WTC11 (cell line): ENCODE measurements around the gene MICAL3.

Experiments
- NFE2L1 ChIP-seq: sonication (generic); formaldehyde crosslinking; IDR thresholded peaks from 2 replicates; pipeline ENCODE4 v1.8.1; 2023; ENCODE audit warnings: missing genetic modification reagents
- NR3C1 ChIP-seq: sonication (generic); formaldehyde crosslinking; conservative IDR thresholded peaks from 2 replicates; pipeline ENCODE4 v1.8.1; 2023; ENCODE audit warnings: low read depth, mild to moderate bottlenecking, missing genetic modification reagents
- SMAD4 ChIP-seq: sonication (generic); formaldehyde crosslinking; IDR thresholded peaks from 2 replicates; pipeline ENCODE4 v1.8.0; 2022; ENCODE audit warnings: mild to moderate bottlenecking, missing genetic modification reagents
- TF ChIP-seq, protein P1 (sequence below): sonication (generic); formaldehyde crosslinking; IDR thresholded peaks from 2 replicates; pipeline ENCODE4 v1.8.1; 2023; ENCODE audit warnings: mild to moderate bottlenecking, missing genetic modification reagents
- TF ChIP-seq, protein P2 (sequence below): fragments of 200-600 bp; IDR thresholded peaks from 2 replicates; pipeline ENCODE4 v1.8.0; 2022; ENCODE audit warnings: antibody characterized with exemption
- TF ChIP-seq, protein P3 (sequence below): sonication (generic); formaldehyde crosslinking; IDR thresholded peaks from 2 replicates; pipeline ENCODE4 v1.8.0; 2022; ENCODE audit warnings: mild to moderate bottlenecking, missing genetic modification reagents
- TF ChIP-seq, protein P4 (sequence below): fragments of 250-450 bp; sonication (Bioruptor Pico); IDR thresholded peaks from 2 replicates; pipeline ENCODE4 v1.9.0; 2021; ENCODE audit warnings: moderate library complexity, mild to moderate bottlenecking, inconsistent platforms, borderline replicate concordance
- TF ChIP-seq, protein P5 (sequence below): sonication (generic); formaldehyde crosslinking; IDR thresholded peaks from 2 replicates; pipeline ENCODE4 v1.8.1; 2022; ENCODE audit warnings: low read depth, mild to moderate bottlenecking, moderate library complexity, missing genetic modification reagents, borderline replicate concordance
- TF ChIP-seq, protein P6 (sequence below): sonication (generic); formaldehyde crosslinking; IDR thresholded peaks from 2 replicates; pipeline ENCODE4 v1.8.1; 2023; ENCODE audit warnings: mild to moderate bottlenecking, missing genetic modification reagents, moderate library complexity

DNA sequence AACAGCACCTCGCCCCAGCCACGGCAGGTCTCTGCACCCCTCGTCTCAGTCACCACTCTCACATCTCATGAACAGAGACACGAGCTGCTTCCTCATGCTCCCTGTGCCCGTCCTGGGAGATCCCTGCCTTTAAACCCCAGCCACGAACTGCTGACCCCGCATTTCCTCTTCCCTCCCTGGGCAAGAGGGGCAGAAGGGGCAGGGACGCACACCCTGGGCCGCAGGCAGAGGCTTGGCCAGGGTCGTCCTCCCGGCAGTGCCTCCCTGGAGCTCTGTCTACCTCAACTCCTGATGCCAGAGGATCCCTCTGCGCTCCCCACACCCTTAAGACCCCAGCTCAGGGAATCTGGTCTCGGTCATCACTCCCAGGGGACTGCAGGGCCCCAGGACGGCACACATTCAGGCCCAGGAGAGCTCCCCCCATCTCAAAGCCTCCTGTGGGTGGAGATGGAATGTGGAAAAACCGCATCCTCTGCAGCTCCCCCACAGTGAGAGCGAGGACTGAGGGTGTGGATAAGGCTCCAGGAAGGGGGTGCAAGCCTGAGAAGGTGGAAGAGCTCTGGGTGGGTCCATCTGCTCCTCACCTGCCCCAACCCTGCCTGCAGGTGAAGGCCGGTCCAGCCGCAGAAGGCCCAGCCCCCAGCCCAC is 251.3 kb downstream of the MICAL3 start:
- TF ChIP-seq NR3C1 (no peak), SMAD4 (CRISPR knock-in tag) (no peak), NFE2L1 (CRISPR knock-in tag) (no peak)
- TF ChIP-seq, protein P1, sequence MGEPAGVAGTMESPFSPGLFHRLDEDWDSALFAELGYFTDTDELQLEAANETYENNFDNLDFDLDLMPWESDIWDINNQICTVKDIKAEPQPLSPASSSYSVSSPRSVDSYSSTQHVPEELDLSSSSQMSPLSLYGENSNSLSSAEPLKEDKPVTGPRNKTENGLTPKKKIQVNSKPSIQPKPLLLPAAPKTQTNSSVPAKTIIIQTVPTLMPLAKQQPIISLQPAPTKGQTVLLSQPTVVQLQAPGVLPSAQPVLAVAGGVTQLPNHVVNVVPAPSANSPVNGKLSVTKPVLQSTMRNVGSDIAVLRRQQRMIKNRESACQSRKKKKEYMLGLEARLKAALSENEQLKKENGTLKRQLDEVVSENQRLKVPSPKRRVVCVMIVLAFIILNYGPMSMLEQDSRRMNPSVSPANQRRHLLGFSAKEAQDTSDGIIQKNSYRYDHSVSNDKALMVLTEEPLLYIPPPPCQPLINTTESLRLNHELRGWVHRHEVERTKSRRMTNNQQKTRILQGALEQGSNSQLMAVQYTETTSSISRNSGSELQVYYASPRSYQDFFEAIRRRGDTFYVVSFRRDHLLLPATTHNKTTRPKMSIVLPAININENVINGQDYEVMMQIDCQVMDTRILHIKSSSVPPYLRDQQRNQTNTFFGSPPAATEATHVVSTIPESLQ = no peak
- TF ChIP-seq, protein P2, sequence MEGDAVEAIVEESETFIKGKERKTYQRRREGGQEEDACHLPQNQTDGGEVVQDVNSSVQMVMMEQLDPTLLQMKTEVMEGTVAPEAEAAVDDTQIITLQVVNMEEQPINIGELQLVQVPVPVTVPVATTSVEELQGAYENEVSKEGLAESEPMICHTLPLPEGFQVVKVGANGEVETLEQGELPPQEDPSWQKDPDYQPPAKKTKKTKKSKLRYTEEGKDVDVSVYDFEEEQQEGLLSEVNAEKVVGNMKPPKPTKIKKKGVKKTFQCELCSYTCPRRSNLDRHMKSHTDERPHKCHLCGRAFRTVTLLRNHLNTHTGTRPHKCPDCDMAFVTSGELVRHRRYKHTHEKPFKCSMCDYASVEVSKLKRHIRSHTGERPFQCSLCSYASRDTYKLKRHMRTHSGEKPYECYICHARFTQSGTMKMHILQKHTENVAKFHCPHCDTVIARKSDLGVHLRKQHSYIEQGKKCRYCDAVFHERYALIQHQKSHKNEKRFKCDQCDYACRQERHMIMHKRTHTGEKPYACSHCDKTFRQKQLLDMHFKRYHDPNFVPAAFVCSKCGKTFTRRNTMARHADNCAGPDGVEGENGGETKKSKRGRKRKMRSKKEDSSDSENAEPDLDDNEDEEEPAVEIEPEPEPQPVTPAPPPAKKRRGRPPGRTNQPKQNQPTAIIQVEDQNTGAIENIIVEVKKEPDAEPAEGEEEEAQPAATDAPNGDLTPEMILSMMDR = no peak
- TF ChIP-seq, protein P3, sequence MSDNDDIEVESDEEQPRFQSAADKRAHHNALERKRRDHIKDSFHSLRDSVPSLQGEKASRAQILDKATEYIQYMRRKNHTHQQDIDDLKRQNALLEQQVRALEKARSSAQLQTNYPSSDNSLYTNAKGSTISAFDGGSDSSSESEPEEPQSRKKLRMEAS (CRISPR knock-in tag) = no peak
- TF ChIP-seq, protein P4, sequence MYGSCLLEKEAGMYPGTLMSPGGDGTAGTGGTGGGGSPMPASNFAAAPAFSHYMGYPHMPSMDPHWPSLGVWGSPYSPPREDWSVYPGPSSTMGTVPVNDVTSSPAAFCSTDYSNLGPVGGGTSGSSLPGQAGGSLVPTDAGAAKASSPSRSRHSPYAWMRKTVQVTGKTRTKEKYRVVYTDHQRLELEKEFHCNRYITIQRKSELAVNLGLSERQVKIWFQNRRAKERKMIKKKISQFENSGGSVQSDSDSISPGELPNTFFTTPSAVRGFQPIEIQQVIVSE (CRISPR knock-in tag) = no peak
- TF ChIP-seq, protein P5, sequence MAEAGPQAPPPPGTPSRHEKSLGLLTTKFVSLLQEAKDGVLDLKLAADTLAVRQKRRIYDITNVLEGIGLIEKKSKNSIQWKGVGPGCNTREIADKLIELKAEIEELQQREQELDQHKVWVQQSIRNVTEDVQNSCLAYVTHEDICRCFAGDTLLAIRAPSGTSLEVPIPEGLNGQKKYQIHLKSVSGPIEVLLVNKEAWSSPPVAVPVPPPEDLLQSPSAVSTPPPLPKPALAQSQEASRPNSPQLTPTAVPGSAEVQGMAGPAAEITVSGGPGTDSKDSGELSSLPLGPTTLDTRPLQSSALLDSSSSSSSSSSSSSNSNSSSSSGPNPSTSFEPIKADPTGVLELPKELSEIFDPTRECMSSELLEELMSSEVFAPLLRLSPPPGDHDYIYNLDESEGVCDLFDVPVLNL = no peak
- TF ChIP-seq, protein P6, sequence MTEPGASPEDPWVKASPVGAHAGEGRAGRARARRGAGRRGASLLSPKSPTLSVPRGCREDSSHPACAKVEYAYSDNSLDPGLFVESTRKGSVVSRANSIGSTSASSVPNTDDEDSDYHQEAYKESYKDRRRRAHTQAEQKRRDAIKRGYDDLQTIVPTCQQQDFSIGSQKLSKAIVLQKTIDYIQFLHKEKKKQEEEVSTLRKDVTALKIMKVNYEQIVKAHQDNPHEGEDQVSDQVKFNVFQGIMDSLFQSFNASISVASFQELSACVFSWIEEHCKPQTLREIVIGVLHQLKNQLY (CRISPR knock-in tag) = no peak
